ENCODE results near the gene ITPKC.

GRCh38 chr19:40687525-40688016 lies 29.3 kb upstream of the ITPKC start:
- TF ChIP-seq PPARA (CRISPR knock-in tag; IDR thresholded peaks at IDR 0.05; ENCODE audit: borderline replicate concordance) (no peak), ARNTL (CRISPR knock-in tag; IDR thresholded peaks at IDR 0.05; ENCODE audit: borderline replicate concordance, low read depth) (no peak), ZNF8 (CRISPR knock-in tag; IDR thresholded peaks at IDR 0.05) (no peak), ZFP3 (CRISPR knock-in tag; IDR thresholded peaks at IDR 0.05) (no peak), TCF4 (CRISPR knock-in tag; IDR thresholded peaks at IDR 0.05; ENCODE audit: borderline replicate concordance) (no peak)
